Stomach (tissue), 9 donors: ENCODE measurements around the gene SUN1. TPM values are rescaled to one million over a fixed set of nuclear protein-coding genes. Genes with fewer than 3 reads are reported as not detected.

Experiments used
- DNase-seq, 2 donors: peaks; one replicate each; pipeline versions ENCODE4 v3.0.0 to v3.0.0-alpha.2; 2013 to 2019
- H3K27ac ChIP-seq, 5 donors: fragments of 200-600 bp in 4 of 5; sonication (generic) in 4 of 5; one replicate each; pipeline ENCODE4 v1.5.1; 2013 to 2019; ENCODE audit warnings: mild to moderate bottlenecking in 1 of 5, moderate library complexity in 1 of 5
- H3K27me3 ChIP-seq, 3 donors: fragments of 200-600 bp; sonication (generic); one replicate each; pipeline ENCODE4 v1.5.1; 2017 to 2019; ENCODE audit warnings: mixed run types in 1 of 3
- H3K36me3 ChIP-seq, 4 donors: fragments of 200-600 bp; sonication (generic); 1 replicate in 3 of 4; 2 replicates in 1 of 4; pipeline ENCODE4 v1.5.1; 2016 to 2019
- H3K4me1 ChIP-seq, 4 donors: fragments of 200-600 bp; sonication (generic); one replicate each; pipeline ENCODE4 v1.5.1; 2016 to 2019
- H3K4me3 ChIP-seq, 4 donors: fragments of 200-600 bp; sonication (generic) in 3 of 4; one replicate each; pipeline ENCODE4 v1.5.1; 2016 to 2019; ENCODE audit warnings: mild to moderate bottlenecking in 1 of 4
- H3K9me3 ChIP-seq, 4 donors: fragments of 200-600 bp; sonication (generic); one replicate each; pipeline ENCODE4 v1.5.1; 2016 to 2019
- CTCF ChIP-seq, 7 experiments: fragments of 450-650 bp in 4 of 7; fragments of 200-600 bp in 3 of 7; sonication (generic) in 3 of 7; IDR thresholded peaks; one replicate each; pipeline ENCODE4 v1.5.1; 2016 to 2019; ENCODE audit warnings: antibody characterized with exemption in 7 of 7, control low read depth in 2 of 7, mild to moderate bottlenecking in 1 of 7
- EP300 ChIP-seq: sonication (generic); formaldehyde crosslinking; IDR thresholded peaks from one replicate; pipeline ENCODE4 v1.6.1; 2017; ENCODE audit warnings: antibody characterized with exemption
- POLR2A ChIP-seq, 4 donors: fragments of 450-650 bp; IDR thresholded peaks; one replicate each; pipeline ENCODE4 v1.6.1; 2016; ENCODE audit warnings: antibody characterized with exemption in 4 of 4, control low read depth in 2 of 4, mild to moderate bottlenecking in 1 of 4, moderate library complexity in 1 of 4
- POLR2AphosphoS5 ChIP-seq, 3 donors: sonication (generic); formaldehyde crosslinking; IDR thresholded peaks; one replicate each; pipeline ENCODE4 v1.6.1; 2016; ENCODE audit warnings: antibody characterized with exemption in 3 of 3
- WGBS, 5 donors: extraction: QIAGEN DNeasy Blood & Tissue Kit in 3 of 5; methylation state at CpG; one replicate each; pipeline versions ENCODE4 v1.1.5 to v1.1.7; 2013 to 2018; 5-methylcytosine and 5-hydroxymethylcytosine counted together
- intact Hi-C: fragments of 100-400 bp; cut with DNase I; formaldehyde crosslinking; loops from one replicate; pipeline ENCODE4 v1.15.1; 2023; ENCODE audit warnings: low total_unique reads
- polyA plus RNA-seq, 3 donors: library from polyadenylated mRNA; stranded (reverse); fragments of 200-250 nt; gene quantifications; one replicate each; pipeline ENCODE4 v1.2.3, GENCODE V29; 2013
- total RNA-seq, 5 donors: library from RNA; depleted of rRNA; stranded (reverse); fragments of >200 nt; gene quantifications; one replicate each; pipeline versions ENCODE4 v1.1.0 to v1.2.3, GENCODE V29; 2014 to 2016
- donor health status: healthy with polysubstance abuse.
- donor health status: Bipolar disorder and iron deficiency.
- donor health status: healthy.

SUN1 gene
- total and polyA plus RNA-seq, 8 donors, result 15.9 to 242 (median 117) TPM

- Histone ChIP-seq H3K4me3 (no peak overlapping the region), H3K27me3 (no peaks in the 10 kb centered on the region), H3K9me3 (no peaks in the 10 kb centered on the region), H3K36me3 (peaks cover 0 to 10% (median 5%) of the 10 kb centered on the region in 4 donors), H3K27ac (peak overlapping the region; percentile 34 to 66 (median 57)), H3K4me1 (peaks cover 9 to 61% (median 35%) of the 10 kb centered on the region in 4 donors)
- intact Hi-C loops, result no loop called here
- peak in 1 of 3 donors; percentile 73 for TF ChIP-seq POLR2AphosphoS5 (IDR thresholded peaks at IDR 0.05)
- peak in 1 of 7 experiments; percentile 39 for TF ChIP-seq CTCF (IDR thresholded peaks at IDR 0.05)
- TF ChIP-seq POLR2A (IDR thresholded peaks at IDR 0.05), result no peak
- DNase-seq, result peak; percentile 88 to 92
- 32 to 50% (median 40%) methylated on average over 16 to 31 of the region's 31 CpGs for WGBS, 5 donors
Measured at GRCh38 chr7:913736-914520, 81.7 kb downstream of the SUN1 start.

- intact Hi-C loops, result no loop called here
- Histone ChIP-seq H3K27me3 (no peaks in the 10 kb centered on the region), H3K4me3 (no peak overlapping the region), H3K9me3 (no peaks in the 10 kb centered on the region), H3K36me3 (peaks cover 0 to 14% (median 9%) of the 10 kb centered on the region in 4 donors), H3K4me1 (peaks cover 5 to 54% (median 30%) of the 10 kb centered on the region in 4 donors), H3K27ac (peak overlapping the region; percentile 34 to 66 (median 53))
- 56 to 80% (median 66%) methylated on average over 1 to 16 of the region's 16 CpGs for WGBS, 5 donors
- TF ChIP-seq EP300 (no peak), POLR2AphosphoS5 (IDR thresholded peaks at IDR 0.05) (no peak), CTCF (IDR thresholded peaks at IDR 0.05) (no peak)
- DNase-seq, result no peak
Measured at GRCh38 chr7:914521-915194, 82.4 kb downstream of the SUN1 start.

GRCh38 chr7:915291-916218 lies 83.3 kb downstream of the SUN1 start:
- intact Hi-C loops, result no loop called here
- TF ChIP-seq POLR2A (IDR thresholded peaks at IDR 0.05), result no peak
- no peak for TF ChIP-seq POLR2AphosphoS5 (IDR thresholded peaks at IDR 0.05)
- no peak for TF ChIP-seq CTCF (IDR thresholded peaks at IDR 0.05)
- TF ChIP-seq EP300, result no peak
- DNase-seq, result no peak
- Histone ChIP-seq H3K9me3 (no peaks in the 10 kb centered on the region), H3K36me3 (peaks cover 0 to 14% (median 9%) of the 10 kb centered on the region in 4 donors), H3K4me1 (peaks cover 4 to 45% (median 26%) of the 10 kb centered on the region in 4 donors), H3K27ac (no peak overlapping the region), H3K4me3 (no peak overlapping the region), H3K27me3 (no peaks in the 10 kb centered on the region)
- 83 to 92% (median 88%) methylated on average over 35 to 43 of the region's 43 CpGs for WGBS, 5 donors
